Neuronal stem cell (in vitro differentiated cells): ENCODE results near the gene CSF1R.

ENCODE experiments used
- DNase-seq: peaks from one replicate; pipeline ENCODE4 v3.0.0-alpha.2; 2013; ENCODE audit warnings: low spot score
- H2AFZ ChIP-seq: one replicate; pipeline ENCODE4 v1.6.1; 2013; ENCODE audit warnings: mild to moderate bottlenecking, low read length, inconsistent platforms
- H2AK5ac ChIP-seq: 2 replicates; pipeline ENCODE4 v1.6.1; 2013; ENCODE audit warnings: low read depth, mild to moderate bottlenecking, inconsistent platforms, low read length, moderate library complexity, mixed read lengths
- H2BK120ac ChIP-seq: 2 replicates; pipeline ENCODE4 v1.6.1; 2013; ENCODE audit warnings: low read depth, mild to moderate bottlenecking, inconsistent platforms, low read length, moderate library complexity, mixed read lengths
- H2BK12ac ChIP-seq: one replicate; pipeline ENCODE4 v1.6.1; 2013; ENCODE audit warnings: low read length, inconsistent platforms
- H2BK15ac ChIP-seq: 2 replicates; pipeline ENCODE4 v1.6.1; 2013; ENCODE audit warnings: mild to moderate bottlenecking, low read length, inconsistent platforms, mixed read lengths
- H2BK5ac ChIP-seq: one replicate; pipeline ENCODE4 v1.6.1; 2013; ENCODE audit warnings: inconsistent platforms, mild to moderate bottlenecking, low read length, moderate library complexity
- H3K14ac ChIP-seq: one replicate; pipeline ENCODE4 v1.6.1; 2013; ENCODE audit warnings: low read length, inconsistent platforms
- H3K18ac ChIP-seq: 2 replicates; pipeline ENCODE4 v1.6.1; 2013; ENCODE audit warnings: low read length, inconsistent platforms
- H3K23ac ChIP-seq: 2 replicates; pipeline ENCODE4 v1.6.1; 2013; ENCODE audit warnings: low read depth, mild to moderate bottlenecking, mixed read lengths, low read length, inconsistent platforms; ENCODE audit not compliant: poor library complexity
- H3K27ac ChIP-seq: replicated peaks from 3 replicates; pipeline ENCODE4 v1.5.1; 2013; ENCODE audit warnings: low read length, inconsistent platforms
- H3K27me3 ChIP-seq, 3 experiments: 2 replicates each; pipeline ENCODE4 v1.6.1; 2013; ENCODE audit warnings: low read length in 3 of 3, mild to moderate bottlenecking in 2 of 3, inconsistent platforms in 1 of 3, low read depth in 1 of 3, mixed read lengths in 1 of 3, moderate library complexity in 1 of 3; ENCODE audit not compliant: control insufficient read depth in 3 of 3, insufficient read depth in 3 of 3
- H3K36me3 ChIP-seq, 2 donors: replicated peaks in 1 of 2; 2 replicates each; pipeline ENCODE4 v1.6.1; 2013; ENCODE audit warnings: low read length in 2 of 2; ENCODE audit not compliant: control insufficient read depth in 2 of 2, insufficient read depth in 2 of 2
- H3K4ac ChIP-seq: 2 replicates; pipeline ENCODE4 v1.6.1; 2013; ENCODE audit warnings: inconsistent platforms, mild to moderate bottlenecking, low read length, moderate library complexity
- H3K4me1 ChIP-seq, 2 donors: 1 replicate in 1 of 2; 2 replicates in 1 of 2; pipeline ENCODE4 v1.6.1; 2013; ENCODE audit warnings: low read length in 2 of 2, low read depth in 1 of 2; ENCODE audit not compliant: control insufficient read depth in 2 of 2, insufficient read depth in 1 of 2
- H3K4me2 ChIP-seq: one replicate; pipeline ENCODE4 v1.6.1; 2013; ENCODE audit warnings: mild to moderate bottlenecking, low read length, inconsistent platforms; ENCODE audit not compliant: insufficient read depth, poor library complexity, severe bottlenecking
- H3K4me3 ChIP-seq, 2 donors: 2 replicates each; pipeline ENCODE4 v1.5.1; 2013; ENCODE audit warnings: low read length in 2 of 2, mild to moderate bottlenecking in 2 of 2, inconsistent platforms in 1 of 2, moderate library complexity in 1 of 2
- H3K79me1 ChIP-seq: one replicate; pipeline ENCODE4 v1.6.1; 2013; ENCODE audit warnings: low read depth, mild to moderate bottlenecking, inconsistent platforms, low read length, moderate library complexity
- H3K9ac ChIP-seq: one replicate; pipeline ENCODE4 v1.6.1; 2013; ENCODE audit warnings: mild to moderate bottlenecking, low read depth, low read length, inconsistent platforms; ENCODE audit not compliant: poor library complexity
- H3K9me3 ChIP-seq, 2 donors: replicated peaks in 1 of 2; 2 replicates each; pipeline versions ENCODE3 to v1.6.1; 2013; ENCODE audit warnings: low read length in 2 of 2, mild to moderate bottlenecking in 2 of 2, inconsistent platforms in 1 of 2, low read depth in 1 of 2, mixed read lengths in 1 of 2, moderate library complexity in 1 of 2; ENCODE audit not compliant: control insufficient read depth in 2 of 2, insufficient read depth in 1 of 2
- H4K8ac ChIP-seq: one replicate; pipeline ENCODE4 v1.6.1; 2013; ENCODE audit warnings: low read depth, mild to moderate bottlenecking, inconsistent platforms, low read length, moderate library complexity
- H4K91ac ChIP-seq: one replicate; pipeline ENCODE4 v1.6.1; 2013; ENCODE audit warnings: low read length, low read depth, mild to moderate bottlenecking, inconsistent platforms; ENCODE audit not compliant: poor library complexity
- WGBS, 2 donors: extraction: QIAGEN DNeasy Blood & Tissue Kit; methylation state at CpG; one replicate each; pipeline ENCODE4 v1.1.7; 2013; ENCODE audit warnings: missing lambda C conversion rate in 2 of 2, mixed read lengths in 1 of 2; ENCODE audit not compliant: insufficient read length in 2 of 2, insufficient replicate concordance in 1 of 2; ENCODE audit errors: extremely low coverage in 2 of 2; 5-methylcytosine and 5-hydroxymethylcytosine counted together

The CSF1R gene

GRCh38 chr5:150117945-150118560 is 31.7 kb upstream of the CSF1R start:
- Histone ChIP-seq H3K4me1 (peaks cover 0 to 13% of the 10 kb centered on the region in 2 donors), H3K4ac (no peak overlapping the region), H2BK12ac (no peak overlapping the region), H3K27me3 (no peaks in the 10 kb centered on the region), H2AFZ (no peak overlapping the region), H2BK120ac (no peak overlapping the region), H3K23ac (peak overlapping the region; percentile 16), H2BK5ac (no peak overlapping the region), H4K8ac (no peak overlapping the region), H4K91ac (no peak overlapping the region), H3K4me3 (no peak overlapping the region), H3K14ac (no peak overlapping the region), H3K4me2 (no peak overlapping the region), H3K9me3 (no peaks in the 10 kb centered on the region), H3K36me3 (no peaks in the 10 kb centered on the region), H3K27ac (no peak overlapping the region), H3K79me1 (no peaks in the 10 kb centered on the region), H3K9ac (no peak overlapping the region), H3K18ac (peak overlapping the region; percentile 32), H2AK5ac (no peak overlapping the region), H2BK15ac (no peak overlapping the region)
- no peak for DNase-seq
- no CpG with 5 or more reads among the region's 9 CpGs for WGBS, 2 donors

- no peak overlapping the region for H3K4ac ChIP-seq
- H2BK12ac ChIP-seq = no peak overlapping the region
These were observed 30.5 kb upstream of the CSF1R start for GRCh38 chr5:150116667-150117400.

GRCh38 chr5:150114773-150115408 is 28.5 kb upstream of the CSF1R start:
- no peak overlapping the region for H2BK12ac ChIP-seq
- no peak for DNase-seq
- no CpG with 5 or more reads among the region's 8 CpGs for WGBS, 2 donors

More at GRCh38 chr5:150116667-150117400, 30.5 kb upstream of the CSF1R start:
- H3K4me1 ChIP-seq = peaks cover 0 to 23% of the 10 kb centered on the region in 2 donors
- no CpG with 5 or more reads among the region's 10 CpGs for WGBS, 2 donors
- H3K9me3 ChIP-seq = no peaks in the 10 kb centered on the region
- H4K8ac ChIP-seq = no peak overlapping the region
- H2BK15ac ChIP-seq = no peak overlapping the region
- no peaks in the 10 kb centered on the region for H3K27me3 ChIP-seq
- no peaks in the 10 kb centered on the region for H3K79me1 ChIP-seq
- no peak overlapping the region for H4K91ac ChIP-seq
- no peak overlapping the region for H3K27ac ChIP-seq
- H3K14ac ChIP-seq = no peak overlapping the region
- H3K9ac ChIP-seq = no peak overlapping the region
- no peak overlapping the region for H3K18ac ChIP-seq
- H2BK5ac ChIP-seq = no peak overlapping the region
- H2AK5ac ChIP-seq = no peak overlapping the region
- H2AFZ ChIP-seq = no peak overlapping the region
- no peak for DNase-seq
- no peaks in the 10 kb centered on the region for H3K36me3 ChIP-seq
- H3K23ac ChIP-seq = no peak overlapping the region
- H3K4me2 ChIP-seq = no peak overlapping the region
- H2BK120ac ChIP-seq = no peak overlapping the region
- H3K4me3 ChIP-seq = no peak overlapping the region

GRCh38 chr5:150114102-150114641 is 27.8 kb upstream of the CSF1R start:
- H2BK15ac ChIP-seq = no peak overlapping the region
- no peaks in the 10 kb centered on the region for H3K9me3 ChIP-seq
- no peak for DNase-seq
- no peak overlapping the region for H3K14ac ChIP-seq
- no CpG with 5 or more reads among the region's 12 CpGs for WGBS, 2 donors
- H3K4me3 ChIP-seq = no peak overlapping the region
- H4K91ac ChIP-seq = no peak overlapping the region
- peaks cover 0 to 11% (median 0%) of the 10 kb centered on the region in 3 experiments for H3K27me3 ChIP-seq
- H2BK12ac ChIP-seq = no peak overlapping the region
- peak overlapping the region; percentile 40 for H2AK5ac ChIP-seq
- no peak overlapping the region for H2BK5ac ChIP-seq
- H4K8ac ChIP-seq = no peak overlapping the region
- no peak overlapping the region for H3K9ac ChIP-seq
- no peaks in the 10 kb centered on the region for H3K36me3 ChIP-seq
- H3K18ac ChIP-seq = no peak overlapping the region
- H3K23ac ChIP-seq = no peak overlapping the region
- no peak overlapping the region for H3K27ac ChIP-seq
- H2BK120ac ChIP-seq = no peak overlapping the region
- H3K4ac ChIP-seq = no peak overlapping the region
- H3K79me1 ChIP-seq = no peaks in the 10 kb centered on the region
- H3K4me1 ChIP-seq = peaks cover 10 to 23% of the 10 kb centered on the region in 2 donors
- no peak overlapping the region for H3K4me2 ChIP-seq
- no peak overlapping the region for H2AFZ ChIP-seq

More at GRCh38 chr5:150114773-150115408, 28.5 kb upstream of the CSF1R start:
- no peaks in the 10 kb centered on the region for H3K36me3 ChIP-seq
- no peaks in the 10 kb centered on the region for H3K9me3 ChIP-seq
- H2AFZ ChIP-seq = no peak overlapping the region
- H3K9ac ChIP-seq = no peak overlapping the region
- no peak overlapping the region for H3K4me3 ChIP-seq
- no peak overlapping the region for H2BK5ac ChIP-seq
- H2AK5ac ChIP-seq = no peak overlapping the region
- no peak overlapping the region for H3K14ac ChIP-seq
- H3K4me2 ChIP-seq = no peak overlapping the region
- no peak overlapping the region for H3K23ac ChIP-seq
- H3K27me3 ChIP-seq = peaks cover 0 to 11% (median 0%) of the 10 kb centered on the region in 3 experiments
- no peak overlapping the region for H4K91ac ChIP-seq
- no peak overlapping the region for H3K18ac ChIP-seq
- no peak overlapping the region for H2BK120ac ChIP-seq
- H3K27ac ChIP-seq = no peak overlapping the region
- H3K4ac ChIP-seq = no peak overlapping the region
- no peaks in the 10 kb centered on the region for H3K79me1 ChIP-seq
- H2BK15ac ChIP-seq = no peak overlapping the region
- H4K8ac ChIP-seq = no peak overlapping the region
- peaks cover 10 to 22% of the 10 kb centered on the region in 2 donors for H3K4me1 ChIP-seq
